Muscle of arm (tissue), 12 donors: ENCODE measurements around the gene RNF144A. TPM values are rescaled to one million over a fixed set of nuclear protein-coding genes. Genes with fewer than 3 reads are reported as not detected.
A peak's percentile ranks its signal among the peaks of the same experiment; 100 is the strongest.

Experiments
- DNase-seq: peaks from one replicate; pipeline ENCODE4 v3.0.0-alpha.2; 2013
- polyA plus RNA-seq, 12 donors: library from polyadenylated mRNA; unstranded; fragments of 120-200 nt; gene quantifications; one replicate each; pipeline ENCODE4 v1.2.1, GENCODE V29; 2013; ENCODE audit not compliant: insufficient read length in 12 of 12

Gene RNF144A
- polyA plus RNA-seq, 12 donors = 16.2 to 32.9 (median 23.0) TPM; not detected in 1

DNA sequence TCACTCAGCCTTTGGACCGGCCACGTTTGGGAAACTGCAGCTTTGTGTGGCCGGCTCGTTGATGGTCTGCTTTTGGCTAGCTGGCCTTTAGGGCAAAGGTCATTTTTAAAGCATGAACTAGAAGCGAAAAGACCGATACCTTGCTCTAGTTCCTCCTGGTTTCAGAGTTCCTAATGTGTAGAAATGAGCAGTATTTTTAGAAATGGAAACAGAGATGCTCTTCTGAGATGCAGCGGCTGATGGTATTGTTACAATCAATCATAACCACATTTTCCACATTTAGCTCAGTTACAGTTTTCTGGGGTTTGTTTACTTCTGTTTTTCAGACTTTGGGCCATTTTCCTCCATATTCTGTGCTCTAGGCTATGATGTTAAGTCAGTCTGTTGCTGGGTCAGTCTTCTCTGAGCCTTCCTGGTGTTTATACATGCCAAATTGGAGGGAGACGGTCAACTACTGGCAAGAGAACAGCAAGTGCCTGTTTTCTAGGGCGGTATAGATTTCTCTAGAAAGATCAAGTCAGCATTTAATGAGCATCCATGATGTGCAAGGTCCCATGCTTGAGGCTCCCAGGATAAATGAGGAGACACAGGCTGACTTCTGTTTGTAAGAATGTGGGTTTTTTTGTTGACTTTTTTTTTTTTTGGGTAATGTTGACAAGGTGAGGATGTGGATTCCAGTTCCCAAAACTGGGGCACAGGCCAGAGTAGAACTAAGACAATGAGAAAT, 28.0 kb downstream of the RNF144A start:
- DNase-seq = no peak

- DNase-seq = no peak
These were observed 28.6 kb downstream of the RNF144A start for GRCh38 chr2:6945821-6946220.

DNA sequence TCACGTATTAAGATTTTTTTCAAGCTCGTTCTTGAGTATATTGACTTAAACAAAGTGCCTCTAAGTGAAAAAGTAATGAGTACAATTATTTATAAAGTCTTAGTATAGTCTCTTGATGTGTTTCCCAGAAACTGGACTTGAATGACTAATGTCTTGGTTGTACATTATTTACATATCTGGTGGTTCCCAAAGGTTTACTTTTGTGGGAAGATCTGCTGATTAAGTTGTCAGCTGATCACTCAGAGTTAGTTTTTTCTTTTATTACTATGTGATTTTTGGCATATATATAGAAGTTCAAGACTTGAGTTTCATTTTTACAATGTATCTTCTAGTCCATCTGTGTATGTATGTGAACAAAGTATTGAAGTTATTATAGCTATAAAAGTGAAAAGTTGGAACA, 29.5 kb downstream of the RNF144A start:
- no peak for DNase-seq

DNA sequence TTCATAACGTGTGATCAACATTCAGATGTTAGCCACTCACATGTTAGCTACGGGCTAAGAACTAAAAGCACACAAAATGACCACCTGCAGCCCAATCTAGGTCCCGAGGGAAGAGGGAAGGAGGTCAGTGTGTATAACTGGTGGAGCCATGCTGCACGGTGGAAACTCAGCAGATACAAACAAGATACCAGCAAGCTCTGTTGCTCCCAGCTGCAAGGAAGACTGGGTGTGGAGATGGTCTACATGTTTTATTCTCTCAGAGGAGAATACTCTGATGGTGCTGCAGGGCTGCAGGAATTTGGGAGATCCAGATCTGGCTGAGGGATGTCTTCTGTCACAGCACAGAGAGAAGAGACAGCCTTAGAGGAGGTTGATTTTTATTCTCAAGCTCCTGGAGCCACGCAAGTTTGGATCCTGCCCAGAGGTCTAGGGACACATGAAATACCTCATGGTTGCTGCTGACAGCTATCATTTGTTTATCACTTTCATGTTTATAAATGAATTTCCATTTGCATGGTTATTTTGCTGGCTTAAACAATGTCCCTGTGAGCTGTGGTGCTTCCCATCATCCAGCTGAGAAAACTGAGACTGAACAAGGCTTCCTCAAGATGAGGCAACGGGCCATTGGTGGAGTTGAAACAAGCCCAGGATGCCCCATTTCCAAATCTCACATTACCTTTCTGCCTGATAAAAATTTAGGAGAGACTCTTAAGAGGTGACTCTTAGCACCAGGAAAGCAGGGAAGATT, 30.9 kb downstream of the RNF144A start:
- DNase-seq = no peak

DNA sequence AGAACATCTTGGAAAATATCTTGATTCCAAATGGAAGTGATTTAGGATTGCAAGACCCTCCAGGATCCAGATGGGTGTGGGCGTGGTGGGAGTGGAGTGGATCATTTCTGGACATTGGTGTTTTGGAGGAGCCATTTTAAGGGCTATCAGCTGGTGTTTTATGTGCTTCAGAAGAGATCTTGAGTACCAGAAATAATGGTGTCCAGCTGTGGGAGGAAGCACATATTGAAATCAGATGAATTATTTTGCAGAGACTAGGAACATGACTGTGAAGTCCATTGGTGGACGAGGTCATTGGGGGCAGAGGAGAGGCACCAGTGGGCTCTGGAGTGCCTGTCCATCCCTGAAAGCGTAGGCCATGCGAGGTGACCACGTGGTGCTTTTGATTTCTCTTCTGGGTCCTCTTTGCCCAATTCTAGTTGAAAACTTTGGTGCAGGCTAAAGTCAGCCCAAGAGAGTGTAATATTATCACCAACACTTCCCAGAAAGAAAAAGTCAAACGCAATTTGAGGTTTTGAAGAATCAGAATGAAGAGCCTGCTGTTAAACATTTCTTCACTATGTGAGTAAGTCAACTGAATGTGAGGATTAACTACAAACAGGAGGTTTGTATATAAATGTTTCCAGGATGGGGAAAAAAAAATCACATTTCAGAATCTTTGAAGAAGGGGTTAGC, 31.6 kb downstream of the RNF144A start:
- no peak for DNase-seq

GRCh38 chr2:6951046-6951445, 33.8 kb downstream of the RNF144A start:
- no peak for DNase-seq

- DNase-seq = peak; percentile 35
These were observed 34.9 kb downstream of the RNF144A start for GRCh38 chr2:6952101-6952500.

DNA sequence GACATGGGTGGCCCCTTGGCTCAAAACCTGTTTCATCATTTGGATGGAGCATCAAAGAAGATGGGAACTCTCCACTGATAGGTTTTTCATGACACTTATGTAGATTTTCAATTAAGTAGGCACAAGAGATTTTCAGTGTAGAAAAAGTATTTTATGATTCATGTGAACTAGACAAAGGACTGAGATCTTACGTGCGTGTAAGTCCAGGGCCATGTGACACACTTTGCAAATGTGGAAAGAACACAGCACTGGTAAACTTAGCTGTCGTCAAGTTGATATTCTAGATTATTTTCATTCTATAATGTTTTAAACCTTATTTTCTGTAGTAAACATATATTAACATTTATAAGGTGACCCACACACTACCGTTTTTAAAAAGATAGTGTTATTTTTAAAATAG, 37.4 kb downstream of the RNF144A start:
- DNase-seq = no peak

DNA sequence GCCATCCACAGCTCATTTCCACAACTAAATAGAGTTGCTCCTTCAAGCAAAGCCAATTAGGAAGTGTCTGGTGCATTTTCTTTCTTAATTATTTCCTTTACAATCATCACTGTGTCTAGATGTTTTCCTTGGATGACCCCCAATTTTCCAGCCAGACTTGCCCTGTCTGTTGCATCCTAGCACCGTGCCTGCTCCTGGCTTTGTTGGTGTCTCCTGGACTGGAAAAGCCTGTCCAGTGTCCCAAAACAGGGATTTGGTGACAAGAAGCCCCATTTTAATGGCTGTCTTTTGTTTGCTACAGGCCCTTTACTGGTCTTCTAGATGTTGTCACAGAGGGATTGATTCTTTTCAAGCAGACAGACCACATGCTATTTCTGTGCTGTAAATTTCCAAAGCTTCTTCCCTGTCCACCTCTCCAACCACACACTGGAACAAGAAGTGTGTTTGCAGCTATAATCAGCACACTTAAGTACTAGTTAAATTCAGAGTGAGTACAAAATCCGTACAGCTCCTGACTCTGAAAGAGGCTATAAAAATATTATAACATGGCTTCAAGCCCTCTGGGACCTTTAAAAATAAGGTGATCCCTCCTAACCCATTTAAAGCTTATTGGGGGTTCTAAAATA, 38.4 kb downstream of the RNF144A start:
- no peak for DNase-seq

DNA sequence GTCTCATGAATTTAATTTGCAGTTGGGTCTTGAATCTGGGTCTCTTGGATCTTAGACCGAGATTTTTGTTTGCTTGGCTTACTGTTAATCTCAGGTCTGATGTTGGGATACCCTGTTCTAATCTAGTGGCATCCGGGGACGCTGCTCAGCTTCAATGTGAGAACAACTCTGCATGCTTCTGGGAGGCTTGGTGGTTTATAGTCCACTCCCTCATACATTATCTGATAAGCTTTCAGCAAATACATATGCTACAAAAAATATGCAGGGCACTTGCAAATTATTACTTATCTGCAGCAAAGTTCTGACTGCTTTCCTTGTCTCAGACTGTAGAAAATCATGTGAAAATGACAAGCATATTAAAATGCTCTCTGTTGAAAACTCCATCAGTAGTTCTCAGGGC, 39.4 kb downstream of the RNF144A start:
- DNase-seq = no peak

DNA sequence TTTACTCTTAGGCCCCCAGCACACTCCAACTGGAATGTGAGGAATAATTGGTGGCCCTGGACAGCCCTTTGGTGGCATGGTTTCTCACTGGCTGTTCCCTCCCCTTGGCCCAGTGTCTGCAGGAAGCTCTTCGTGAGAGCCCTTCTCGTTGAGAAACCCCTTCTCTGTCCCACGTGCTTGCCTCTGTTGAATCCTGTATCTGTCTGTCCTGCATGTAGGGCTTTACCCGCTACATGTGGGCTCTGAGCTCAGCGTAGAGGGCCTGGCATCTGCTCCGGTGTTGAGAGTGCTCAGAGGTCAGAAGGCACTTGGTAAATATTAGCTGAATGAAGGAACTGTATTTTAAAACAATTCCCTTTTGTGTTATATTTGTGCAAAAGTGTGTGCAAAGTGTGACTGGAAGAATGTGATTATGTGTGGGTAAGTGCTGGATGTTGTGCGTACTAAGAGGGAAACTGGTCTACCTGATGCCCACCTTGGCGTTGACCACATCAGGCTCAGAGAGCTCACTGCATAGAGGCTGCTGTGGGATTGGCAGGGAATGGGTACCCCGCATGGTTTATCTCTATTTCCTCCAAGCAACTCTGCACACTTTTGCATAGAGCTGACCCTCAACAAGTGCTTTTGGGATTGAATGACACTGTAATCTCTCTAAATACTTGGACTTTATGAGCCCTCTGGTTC, 40.0 kb downstream of the RNF144A start:
- DNase-seq = no peak

DNA sequence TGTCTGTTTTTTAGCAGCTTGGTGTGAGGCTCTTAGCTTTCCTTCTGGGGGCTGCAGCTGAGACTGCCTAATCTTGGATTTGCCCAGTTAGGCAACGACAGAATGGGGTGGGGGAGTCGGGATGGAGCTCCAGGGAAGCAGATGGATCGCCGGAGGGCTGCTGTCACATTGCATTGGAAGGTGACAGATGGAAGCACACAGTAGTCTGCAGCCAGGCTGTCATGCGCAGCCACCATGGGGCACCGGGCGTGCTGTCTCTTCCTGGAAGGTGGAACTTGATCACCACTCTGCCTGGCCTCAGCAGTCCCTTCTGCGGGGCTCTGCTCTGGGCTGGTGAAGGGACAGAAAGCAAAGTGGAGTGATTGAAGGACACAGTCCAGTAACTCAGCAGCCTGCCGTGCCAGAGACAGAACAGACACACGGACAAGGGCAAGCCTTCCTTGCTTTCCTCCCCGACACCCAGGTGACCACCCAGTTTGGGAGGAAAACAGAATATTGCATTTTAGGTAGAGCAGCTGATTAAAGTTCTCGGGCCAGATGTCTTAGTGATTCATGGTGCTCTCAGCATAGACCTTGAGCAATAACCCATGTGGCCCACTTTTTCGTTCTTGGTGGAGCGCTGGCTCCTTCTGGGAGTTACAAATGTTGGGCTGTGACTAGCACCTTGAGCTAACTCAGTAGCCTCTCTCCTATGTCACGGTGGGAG, 40.9 kb downstream of the RNF144A start:
- DNase-seq = no peak

GRCh38 chr2:6958616-6959235, 41.5 kb downstream of the RNF144A start:
- no peak for DNase-seq

GRCh38 chr2:6959751-6960150, 42.5 kb downstream of the RNF144A start:
- DNase-seq = no peak

DNA sequence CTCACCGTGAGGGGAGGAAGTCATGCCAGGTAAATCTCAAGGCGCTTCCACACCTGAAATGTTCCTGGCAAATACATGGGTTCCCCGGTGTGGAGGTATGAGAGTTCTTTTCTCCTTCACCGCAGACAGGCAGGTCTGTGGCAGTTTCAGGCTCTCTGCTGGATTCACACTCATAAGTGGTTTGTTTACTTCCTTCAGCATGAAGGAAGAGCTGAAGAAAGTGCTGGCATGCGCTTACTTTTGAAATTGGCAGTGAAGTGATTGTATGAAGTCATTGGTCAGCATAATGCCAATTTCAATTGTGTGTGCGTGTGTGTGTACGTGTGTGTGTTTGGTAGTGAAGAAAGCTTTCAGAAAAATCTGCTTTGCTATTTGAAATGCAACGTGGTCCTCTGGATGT, 43.4 kb downstream of the RNF144A start:
- DNase-seq = peak; percentile 83

- no peak for DNase-seq
These were observed 46.5 kb downstream of the RNF144A start for GRCh38 chr2:6963727-6964126.

DNA sequence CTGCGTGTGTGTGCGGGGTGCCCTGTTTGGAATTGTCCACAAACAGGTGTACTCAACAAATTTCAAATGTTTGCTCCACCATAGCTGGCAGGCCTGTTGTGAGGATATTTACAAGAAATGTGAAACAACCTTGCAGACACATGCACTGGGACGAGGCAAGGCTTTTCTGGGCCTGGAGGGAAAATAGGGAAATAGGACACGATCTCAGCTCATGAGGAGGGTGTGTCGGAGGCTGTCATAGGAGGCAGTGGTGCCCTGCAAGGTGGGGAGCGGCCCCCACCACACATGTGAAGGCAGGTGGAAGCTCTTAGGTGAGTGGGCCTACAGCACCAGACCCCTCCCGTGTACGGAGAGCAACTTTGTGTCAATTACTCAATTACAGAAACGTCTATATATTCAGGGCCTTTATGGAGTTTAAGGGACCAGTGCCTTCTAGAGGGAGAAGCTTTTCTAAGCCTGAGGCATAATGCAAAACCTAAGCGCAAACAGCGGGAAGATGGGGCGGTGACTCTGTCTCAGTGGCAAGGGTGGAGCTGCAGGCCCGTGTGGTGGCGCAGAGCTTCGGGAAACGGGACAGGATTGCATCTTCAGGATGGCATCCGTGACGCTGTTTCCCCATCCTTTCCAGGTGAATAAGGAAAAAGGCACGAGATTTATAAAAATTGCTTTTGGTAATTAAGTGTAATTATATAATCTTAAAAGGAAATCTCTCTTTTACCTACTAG, 48.0 kb downstream of the RNF144A start:
- DNase-seq = no peak

GRCh38 chr2:6966446-6966940, 49.3 kb downstream of the RNF144A start:
- DNase-seq = no peak

DNA sequence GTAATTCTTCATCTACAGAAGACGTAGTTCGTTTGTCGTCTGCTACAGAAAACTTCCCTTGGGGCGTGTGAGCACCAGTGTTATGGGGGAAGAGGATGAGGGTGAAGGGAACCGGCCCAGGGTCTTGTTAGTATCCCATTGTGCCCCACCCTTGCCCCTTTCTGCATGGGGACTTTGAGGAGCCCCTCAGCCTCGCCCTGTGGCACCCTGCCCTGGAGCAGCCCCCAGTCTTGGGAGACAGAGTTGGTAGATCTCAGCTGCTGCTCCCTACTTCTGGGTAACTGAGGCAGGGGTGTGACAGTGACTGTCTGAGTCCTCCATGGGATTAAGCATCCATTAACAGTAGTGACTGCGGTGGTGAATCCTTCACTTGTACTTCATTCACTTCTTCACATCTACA, 50.1 kb downstream of the RNF144A start:
- no peak for DNase-seq
